HL-60/S4 (cell line): ENCODE results near the gene IDH3G.

ENCODE experiments used
- in situ Hi-C: fragments of 300-500 bp; cut with MboI; formaldehyde crosslinking; loops from 2 replicates; pipeline ENCODE4 v1.14.3; 2022; ENCODE audit warnings: low sequenced_read_pairs

Gene IDH3G

DNA sequence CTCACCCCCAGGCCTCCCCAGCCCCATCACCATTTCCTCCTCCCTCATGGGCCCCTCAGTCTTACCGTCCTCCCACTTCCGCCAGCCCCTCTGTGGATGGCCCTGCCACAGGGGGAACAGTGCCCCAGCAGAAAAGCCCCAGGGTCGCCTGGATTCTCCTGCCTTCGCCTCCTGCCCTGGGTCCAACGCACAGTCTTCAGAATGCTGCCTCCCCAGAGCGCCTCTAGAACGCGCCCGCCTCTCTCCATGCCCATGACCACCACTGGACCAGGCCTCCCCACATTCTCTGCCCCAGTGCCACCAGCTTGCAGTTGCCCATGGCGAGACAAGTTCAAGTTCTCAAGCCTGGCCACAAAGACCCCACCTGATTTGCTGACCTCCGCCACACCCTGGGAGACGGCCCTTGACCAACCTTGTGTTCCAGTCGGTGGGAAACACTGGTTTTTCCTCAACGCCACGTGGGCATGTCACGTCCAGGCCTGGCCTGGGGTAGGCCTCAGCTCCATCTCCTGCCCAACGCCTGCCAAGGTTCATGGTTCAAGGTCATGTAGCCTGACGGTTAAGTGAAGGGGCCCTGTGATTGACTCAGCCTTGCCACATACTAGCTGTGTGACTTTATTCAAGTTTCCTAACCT lies 30.8 kb downstream of the IDH3G start:
- in situ Hi-C loops = no loop called here

- in situ Hi-C loops = no loop called here
These were observed 31.5 kb downstream of the IDH3G start for GRCh38 chrX:153762626-153763173.

GRCh38 chrX:153761863-153762262 lies 32.3 kb downstream of the IDH3G start:
- in situ Hi-C loops = no loop called here

DNA sequence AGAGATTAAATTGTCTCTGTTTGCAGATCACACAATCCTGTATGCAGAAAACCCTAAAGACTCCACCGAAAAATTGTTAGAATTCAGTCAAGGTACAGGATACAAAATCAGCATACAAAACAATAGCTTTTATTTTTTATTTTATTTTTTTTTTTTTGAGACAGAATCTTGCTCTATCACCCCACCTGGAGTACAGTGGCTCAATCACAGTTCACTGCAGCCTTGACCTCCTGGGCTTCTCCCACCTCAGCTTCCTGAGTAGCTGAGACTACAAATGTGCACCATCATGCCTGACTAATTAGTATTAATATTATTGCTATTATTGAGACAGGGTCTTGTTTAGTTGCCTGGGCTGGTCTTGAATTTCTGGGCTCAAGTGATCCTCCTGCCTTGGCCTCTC lies 39.0 kb downstream of the IDH3G start:
- in situ Hi-C loops = no loop called here

DNA sequence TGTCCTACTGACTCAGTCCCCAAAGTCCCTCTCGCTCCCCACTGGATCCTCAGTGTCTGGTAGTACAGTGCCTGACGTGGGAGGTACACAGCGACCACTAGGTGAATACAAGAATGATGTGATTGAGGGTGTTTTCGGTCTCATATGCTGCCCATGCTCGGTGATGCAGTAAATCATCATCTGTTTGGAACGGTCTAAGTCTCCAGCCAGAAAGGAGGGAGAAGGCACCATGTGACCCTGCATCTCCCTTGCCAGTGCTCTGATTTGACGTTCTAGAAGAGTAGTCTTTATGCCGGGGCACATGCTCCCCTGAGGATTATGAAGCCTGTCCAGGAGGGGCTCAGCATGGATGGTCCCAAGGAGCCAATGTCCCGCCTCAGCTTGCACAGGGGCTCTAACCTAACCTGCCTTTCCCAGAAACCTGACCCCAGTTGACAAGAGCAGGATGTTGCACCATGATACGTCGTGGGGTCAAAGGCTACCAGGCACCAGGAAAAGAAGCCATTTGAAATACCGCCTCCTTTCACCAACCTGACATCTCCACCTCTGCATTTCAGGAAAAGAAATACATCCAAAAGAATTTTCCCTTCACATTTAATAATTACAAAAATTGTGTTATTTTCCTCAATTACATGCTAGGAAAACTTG lies 43.9 kb downstream of the IDH3G start:
- in situ Hi-C loops = no loop called here

DNA sequence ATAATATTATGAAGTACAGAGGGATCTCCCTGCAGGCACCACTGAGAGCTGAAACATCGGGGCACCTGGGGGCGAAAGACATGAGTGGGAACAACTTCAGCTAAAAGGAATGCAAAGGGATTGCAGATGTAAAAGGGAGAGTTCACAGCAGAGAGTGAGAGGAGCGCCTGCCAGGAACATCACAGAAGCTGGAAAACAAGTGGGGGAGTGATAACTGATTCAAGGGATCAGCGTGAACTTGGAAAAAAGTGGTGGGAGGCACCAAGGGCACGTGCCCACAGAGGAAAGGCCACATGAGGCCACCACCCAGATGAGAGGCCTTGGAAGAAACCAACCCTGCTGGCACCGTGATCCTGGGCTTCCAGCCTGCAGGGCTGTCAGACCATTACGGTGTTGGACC lies 45.2 kb downstream of the IDH3G start:
- in situ Hi-C loops = loop anchor here (25.0 kb wide), 1 partner anchor 788 kb away; the partner anchor contains the start of genes G6PD and IKBKG

DNA sequence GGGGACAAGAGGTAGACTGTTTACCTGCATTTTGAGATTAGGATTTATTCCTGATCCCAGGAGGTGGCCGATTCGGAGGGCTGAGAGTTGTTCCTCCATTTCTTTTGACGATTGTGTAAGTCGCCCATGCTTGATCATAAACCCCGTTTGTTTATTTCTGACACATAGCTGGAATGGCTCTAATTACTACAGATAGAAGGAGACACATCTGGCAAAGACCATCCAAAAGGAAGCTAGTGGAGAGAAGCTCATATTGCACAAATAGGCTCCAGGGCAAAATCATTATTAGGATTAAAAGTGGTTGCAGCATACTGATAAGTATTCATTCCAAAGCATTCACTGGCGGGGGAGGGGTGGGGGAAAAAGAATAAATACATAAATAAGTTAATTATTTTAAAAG lies 47.2 kb downstream of the IDH3G start:
- in situ Hi-C loops = loop anchor here (25.0 kb wide), 1 partner anchor 790 kb away; the partner anchor contains the start of genes G6PD and IKBKG

- in situ Hi-C loops = loop anchor here (25.0 kb wide), 1 partner anchor 791 kb away; the partner anchor contains the start of genes G6PD and IKBKG
These were observed 47.8 kb downstream of the IDH3G start for GRCh38 chrX:153746359-153746758.

DNA sequence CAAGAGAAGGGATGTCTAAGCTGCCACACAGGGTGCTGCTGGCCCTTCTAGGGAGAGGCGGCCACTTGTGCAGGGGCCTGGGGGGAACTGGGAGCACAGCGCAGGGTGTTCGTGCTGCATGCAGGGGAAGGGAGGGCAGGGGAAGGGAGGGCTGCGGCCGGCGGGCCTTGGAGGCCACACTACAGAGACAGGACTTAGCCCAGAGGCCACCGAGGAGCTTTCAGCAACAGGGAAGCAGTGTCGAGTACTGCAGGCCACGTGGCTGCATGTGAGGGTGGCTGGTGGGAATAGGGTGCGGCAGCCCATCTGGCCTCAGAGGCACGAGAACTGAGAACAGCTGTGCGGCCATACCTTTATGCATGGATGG lies 49.1 kb downstream of the IDH3G start:
- in situ Hi-C loops = loop anchor here (25.0 kb wide), 1 partner anchor 792 kb away; the partner anchor contains the start of genes G6PD and IKBKG

- in situ Hi-C loops = loop anchor here (25.0 kb wide), 1 partner anchor 793 kb away; the partner anchor contains the start of genes G6PD and IKBKG
These were observed 49.7 kb downstream of the IDH3G start for GRCh38 chrX:153744210-153745066.

- in situ Hi-C loops = loop anchor here (25.0 kb wide), 1 partner anchor 794 kb away; the partner anchor contains the start of genes G6PD and IKBKG
These were observed 50.5 kb downstream of the IDH3G start for GRCh38 chrX:153743468-153744209.

DNA sequence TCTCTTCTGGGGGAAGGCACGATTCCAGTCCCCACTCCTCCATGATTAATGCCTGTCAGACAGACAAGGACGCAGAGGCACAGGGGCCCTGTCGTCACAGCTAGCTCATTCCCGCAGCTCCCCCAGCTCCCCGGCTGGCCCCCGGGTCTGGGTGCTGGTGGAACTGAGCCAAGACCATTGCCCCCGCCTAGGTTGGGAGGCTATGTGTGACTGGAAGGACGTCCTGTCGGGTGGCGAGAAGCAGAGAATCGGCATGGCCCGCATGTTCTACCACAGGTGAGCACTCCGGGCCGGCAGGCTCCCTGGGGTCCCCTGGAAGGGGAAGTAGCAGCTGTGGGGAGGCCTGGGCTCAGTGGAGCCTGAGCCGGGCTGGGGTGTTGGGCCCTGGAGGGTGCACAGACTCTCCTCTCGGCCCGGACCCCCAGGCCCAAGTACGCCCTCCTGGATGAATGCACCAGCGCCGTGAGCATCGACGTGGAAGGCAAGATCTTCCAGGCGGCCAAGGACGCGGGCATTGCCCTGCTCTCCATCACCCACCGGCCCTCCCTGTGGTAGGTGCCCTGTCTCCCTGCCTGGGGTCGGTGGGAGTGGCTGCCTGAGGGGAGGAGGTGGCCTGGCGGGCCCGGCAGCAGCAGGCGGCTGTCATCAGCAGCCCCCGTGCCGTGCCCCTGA lies 51.2 kb downstream of the IDH3G start:
- in situ Hi-C loops = loop anchor here (25.0 kb wide), 1 partner anchor 794 kb away; the partner anchor contains the start of genes G6PD and IKBKG

DNA sequence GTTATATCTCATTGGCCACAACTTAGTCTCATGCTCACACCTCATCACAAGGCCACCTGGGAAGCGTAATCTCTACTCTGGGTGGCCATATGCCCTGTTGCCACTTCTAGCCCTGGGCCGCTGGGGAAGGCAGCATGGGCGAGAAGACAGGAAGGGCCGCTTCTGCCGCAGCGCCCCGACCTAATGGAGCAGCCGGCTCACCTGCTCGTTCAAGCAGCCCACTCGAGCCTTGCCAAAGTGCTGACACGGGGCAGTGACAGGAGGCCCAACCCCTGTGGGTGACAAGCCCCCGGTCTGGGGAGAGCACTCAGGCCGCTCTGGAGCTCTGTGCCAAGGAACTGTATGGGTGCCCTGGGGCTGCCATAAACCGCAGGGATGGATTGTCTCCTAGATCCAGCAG lies 52.1 kb downstream of the IDH3G start:
- in situ Hi-C loops = loop anchor here (25.0 kb wide), 1 partner anchor 795 kb away; the partner anchor contains the start of genes G6PD and IKBKG

GRCh38 chrX:153741446-153741845 lies 52.7 kb downstream of the IDH3G start:
- in situ Hi-C loops = loop anchor here (25.0 kb wide), 1 partner anchor 796 kb away; the partner anchor contains the start of genes G6PD and IKBKG

- in situ Hi-C loops = loop anchor here (25.0 kb wide), 1 partner anchor 797 kb away; the partner anchor contains the start of genes G6PD and IKBKG
These were observed 53.4 kb downstream of the IDH3G start for GRCh38 chrX:153740631-153741222.

- in situ Hi-C loops = loop anchor here (25.0 kb wide), 1 partner anchor 797 kb away; the partner anchor contains the start of genes G6PD and IKBKG
These were observed 54.3 kb downstream of the IDH3G start for GRCh38 chrX:153739754-153740486.

DNA sequence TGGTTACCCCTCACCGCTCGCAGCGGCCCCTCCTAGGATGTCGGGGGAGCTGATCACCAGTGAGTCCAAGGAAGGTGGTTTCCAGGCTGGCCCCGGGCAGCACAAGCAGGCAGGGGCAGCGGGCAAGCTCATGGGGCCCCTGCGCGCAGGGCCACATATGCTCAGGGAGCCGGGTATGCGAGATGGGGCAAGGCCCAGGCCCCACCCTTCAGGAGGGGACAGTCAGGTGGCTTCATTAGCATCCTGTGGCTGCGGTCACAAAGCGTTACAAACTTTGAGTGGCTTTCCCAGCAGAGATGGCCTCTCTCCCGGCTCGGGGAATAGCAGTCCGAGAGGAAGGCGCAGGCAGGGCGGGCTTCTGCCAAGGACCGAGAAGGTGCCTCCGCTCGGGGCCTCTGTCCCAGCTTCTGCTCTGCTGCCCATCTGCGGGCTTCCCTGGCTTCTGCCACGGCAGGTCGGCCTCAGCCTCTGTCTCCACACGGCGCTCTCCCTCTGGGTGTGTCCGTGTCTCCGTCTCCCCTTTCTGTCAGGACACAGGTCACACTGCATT lies 56.0 kb downstream of the IDH3G start:
- in situ Hi-C loops = loop anchor here (25.0 kb wide), 1 partner anchor 799 kb away; the partner anchor contains the start of genes G6PD and IKBKG
